GM12872 (cell line): ENCODE data around the gene IZUMO2.

Experiments used
- CTCF ChIP-seq: IDR thresholded peaks from 3 replicates; pipeline ENCODE4 v1.5.1; 2011; ENCODE audit warnings: low read depth, mild to moderate bottlenecking, low read length, moderate library complexity; ENCODE audit not compliant: insufficient read depth

IZUMO2 gene

DNA sequence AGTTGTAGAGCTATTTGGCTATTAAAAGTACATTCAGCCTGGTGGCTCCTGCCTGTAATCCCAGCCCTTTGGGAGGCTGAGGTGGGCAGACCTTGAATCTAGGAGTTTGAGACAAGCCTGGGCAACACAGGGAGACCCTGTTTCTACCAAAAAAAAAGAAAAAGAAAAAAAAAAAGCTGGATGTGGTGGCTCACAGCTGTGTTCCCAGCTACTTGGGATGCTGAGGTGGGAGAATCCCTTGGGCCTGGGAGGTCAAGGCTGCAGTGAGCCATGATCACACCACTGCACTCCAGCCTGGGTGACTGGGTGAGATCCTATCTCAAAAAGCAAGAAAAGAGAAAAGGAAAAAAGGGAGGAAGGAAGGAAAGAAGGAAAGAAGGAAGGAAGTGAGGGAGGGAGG is 9.6 kb upstream of the IZUMO2 start:
- no peak for TF ChIP-seq CTCF

DNA sequence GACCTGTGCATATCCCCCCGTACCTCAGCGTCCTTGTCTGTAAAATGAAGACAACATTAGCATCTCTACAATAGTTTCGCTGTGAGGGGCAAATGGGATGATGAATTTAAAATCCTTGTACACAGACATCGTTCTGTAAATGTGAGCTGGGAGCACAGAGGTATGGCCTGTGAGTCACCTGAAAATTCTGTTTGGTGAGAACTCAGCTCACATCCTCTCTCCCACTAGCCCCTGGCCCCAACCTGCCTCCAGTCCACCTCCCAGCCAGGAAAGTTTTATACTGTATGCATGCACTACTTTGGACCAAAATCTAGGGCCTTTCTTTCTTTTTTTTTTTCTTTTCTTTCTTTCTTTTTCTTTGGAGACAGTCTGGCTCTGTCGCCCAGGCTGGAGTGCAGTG is 8.7 kb upstream of the IZUMO2 start:
- TF ChIP-seq CTCF, result no peak

DNA sequence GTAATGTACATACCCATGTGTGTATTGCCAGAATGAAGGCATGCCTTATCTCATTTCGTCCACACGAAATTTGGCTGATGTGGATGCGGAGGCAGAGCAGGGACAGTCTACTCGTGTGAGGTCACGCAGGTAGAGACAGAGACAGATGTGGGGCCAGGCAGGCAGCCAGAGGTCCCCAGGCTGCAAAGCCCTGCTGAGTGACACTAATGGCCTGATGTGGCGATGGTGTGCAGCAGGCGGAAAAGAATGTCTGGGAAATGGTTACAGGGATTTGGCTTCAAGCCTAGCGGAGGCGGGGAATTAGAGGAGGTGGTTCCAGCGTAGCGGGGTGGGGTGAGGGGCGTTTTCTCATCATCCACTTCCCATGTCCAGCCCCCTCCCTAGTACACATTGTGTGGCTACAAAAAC is 4.2 kb upstream of the IZUMO2 start:
- no peak for TF ChIP-seq CTCF

GRCh38 chr19:50159078-50159477 is 4.0 kb downstream of the IZUMO2 start:
- no peak for TF ChIP-seq CTCF

DNA sequence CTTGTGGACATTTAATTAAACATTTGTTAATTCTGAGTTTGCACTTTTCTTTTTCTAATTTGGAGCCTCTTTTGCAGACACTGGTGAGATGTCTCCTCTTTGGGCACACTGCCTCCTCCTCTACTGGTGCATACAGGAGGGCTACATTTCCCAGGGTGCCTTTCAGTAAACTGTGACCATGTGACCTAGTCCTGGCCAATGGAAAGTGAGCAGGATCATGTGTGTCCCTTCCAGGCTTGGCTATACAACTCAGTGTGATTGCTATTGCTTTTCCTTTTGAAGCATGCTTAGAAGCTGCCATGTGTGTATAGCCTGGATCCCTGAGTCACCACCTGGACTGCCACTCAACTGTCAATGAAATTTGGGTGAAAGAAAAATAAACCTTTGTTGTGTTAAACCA is 4.5 kb downstream of the IZUMO2 start:
- no peak for TF ChIP-seq CTCF

DNA sequence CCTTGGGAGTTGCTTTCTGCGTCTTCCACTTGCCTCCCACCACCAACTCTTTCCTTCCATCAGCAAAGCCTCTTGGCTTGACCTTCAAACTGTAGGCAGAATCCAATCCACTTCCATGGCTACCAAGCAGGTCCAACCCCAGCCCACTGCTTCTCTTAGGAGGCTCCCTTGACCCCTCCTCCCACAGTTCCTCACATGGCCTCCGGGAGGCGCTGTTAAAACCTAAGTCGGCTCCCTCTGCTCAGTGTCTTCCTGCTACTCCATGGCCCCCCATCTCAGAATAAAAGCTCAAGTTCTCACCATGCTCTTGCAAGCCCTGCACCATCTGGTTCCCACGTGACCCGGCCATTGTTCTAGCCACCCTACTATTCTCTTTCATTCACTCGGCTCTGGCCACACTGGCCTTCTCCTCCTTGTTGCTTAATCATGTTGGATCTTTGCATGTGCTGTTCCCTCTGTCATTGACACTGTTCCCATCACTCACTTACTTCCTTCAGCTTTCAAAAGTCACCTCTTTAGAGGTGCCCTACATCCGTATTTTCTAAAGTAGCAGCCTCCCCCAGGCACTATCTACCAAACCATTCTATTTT is 7.5 kb downstream of the IZUMO2 start:
- peak; percentile 35; the same call in 1 of the 3 replicates for TF ChIP-seq CTCF

DNA sequence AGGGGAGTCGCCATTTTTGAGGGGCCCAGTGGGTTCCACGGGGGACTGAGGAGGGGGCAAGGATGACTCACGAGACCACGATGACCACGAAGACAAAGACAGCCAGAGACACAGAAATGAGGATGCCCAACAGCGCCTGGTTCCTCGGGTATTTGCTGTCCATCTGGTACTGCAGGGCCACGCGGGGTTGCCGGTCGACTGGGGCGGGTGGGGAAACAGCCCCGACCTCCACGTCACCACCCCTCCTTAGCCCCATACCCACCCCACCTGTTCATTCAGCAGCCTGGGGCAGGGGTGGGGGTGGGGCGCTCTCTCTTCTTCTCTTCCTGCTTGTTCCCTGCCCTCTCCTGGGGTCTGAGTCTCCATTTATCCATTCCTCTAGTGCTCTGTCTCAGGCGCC is 8.6 kb downstream of the IZUMO2 start:
- TF ChIP-seq CTCF, result no peak

GRCh38 chr19:50152578-50152977 is 10.5 kb downstream of the IZUMO2 start:
- no peak for TF ChIP-seq CTCF
